Hippocampal formation (tissue), 2 donors: ENCODE results near the gene LIPA.

Experiments
- DNase-seq, 2 donors: peaks; one replicate each; lab custom pipeline; 2025; lab: John Stamatoyannopoulos, UW

LIPA gene

GRCh38 chr10:89240519-89240918 is 11.1 kb downstream of the LIPA start:
- DNase-seq, result no peak

DNA sequence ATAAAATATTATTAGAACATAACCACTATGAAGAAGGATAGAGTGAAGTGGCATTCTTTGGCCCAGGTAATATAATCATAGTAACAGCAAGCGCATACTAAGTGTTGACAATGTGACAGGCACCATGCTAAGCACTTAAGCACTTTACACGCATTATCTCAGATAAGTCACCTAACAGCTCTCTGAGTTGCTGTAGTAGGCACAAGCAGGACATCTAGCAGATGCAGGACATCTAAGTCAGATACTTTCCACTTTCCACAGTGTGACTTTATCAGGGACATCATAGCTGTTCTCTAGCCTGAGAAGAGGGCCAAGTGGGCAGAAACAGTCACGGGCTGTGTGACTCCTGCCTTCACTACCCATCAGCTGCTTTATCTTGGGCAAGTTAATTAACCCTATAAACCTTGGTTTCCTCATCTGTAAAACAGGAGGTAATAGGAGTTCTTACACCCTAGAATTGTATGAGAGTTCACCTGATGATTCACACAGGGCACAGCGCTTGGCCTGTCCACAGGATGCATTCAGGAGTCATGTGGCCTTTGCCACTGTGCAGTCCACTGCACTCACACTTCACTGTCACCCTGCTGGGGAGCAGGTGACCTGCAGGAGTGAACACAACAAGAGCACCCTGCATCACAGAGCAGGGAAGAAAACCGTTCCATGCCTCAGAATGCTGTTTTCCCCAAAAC is 12.5 kb downstream of the LIPA start:
- DNase-seq, result no peak

DNA sequence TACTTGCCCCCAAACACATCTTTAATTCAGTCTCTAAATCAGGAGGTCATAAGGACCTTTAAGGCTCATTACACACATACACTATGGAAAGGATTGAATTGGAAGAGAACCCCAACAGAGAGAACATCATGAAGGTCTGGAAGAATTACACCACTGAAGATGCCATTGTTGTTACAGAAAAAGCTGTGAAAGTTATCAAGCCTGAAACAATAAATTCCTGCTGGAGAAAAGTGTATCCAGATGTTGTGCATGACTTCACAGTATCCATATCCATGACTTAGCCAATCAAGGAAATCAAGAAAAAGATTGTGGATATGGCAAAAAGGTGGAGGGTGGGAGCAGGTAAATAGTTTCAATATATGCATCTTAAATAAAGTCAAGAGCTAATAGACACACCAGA is 13.7 kb downstream of the LIPA start:
- DNase-seq, result no peak

- no peak for DNase-seq
Measured at GRCh38 chr10:89236226-89236797, 15.3 kb downstream of the LIPA start.

DNA sequence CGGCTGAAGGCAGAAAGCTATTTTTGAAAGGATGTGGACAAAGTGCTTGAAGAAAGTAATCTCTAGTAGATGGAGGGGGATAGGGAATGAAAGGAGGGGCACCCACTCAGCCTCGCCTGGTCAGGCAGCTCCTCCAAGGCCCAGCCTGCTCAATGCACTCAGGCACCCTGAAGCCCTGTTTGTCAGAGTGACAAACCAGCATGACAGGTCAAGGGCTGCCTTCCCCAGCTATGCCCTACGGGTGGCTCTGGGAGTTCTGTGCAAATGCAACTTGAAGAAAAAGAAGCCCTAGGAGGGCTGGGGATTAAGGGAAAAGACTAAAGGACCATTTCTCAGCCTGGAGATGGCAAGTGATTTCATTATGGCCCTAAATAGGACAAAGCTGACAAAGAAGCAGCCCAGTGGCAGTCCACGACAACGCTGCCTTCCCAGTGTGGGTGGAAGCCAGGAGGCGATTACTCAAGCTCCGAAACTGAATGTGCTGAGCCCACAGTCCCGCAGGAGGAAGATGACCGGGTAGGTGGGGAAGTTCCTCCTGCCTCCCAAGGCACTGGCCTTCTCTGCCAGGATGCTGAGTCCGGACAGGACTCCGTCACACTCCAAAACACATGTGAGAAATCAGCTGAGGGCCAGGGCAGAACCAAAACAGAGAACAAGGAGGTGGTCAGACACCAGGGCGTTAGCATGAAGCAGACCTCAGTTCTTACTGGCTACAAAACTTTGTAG is 16.3 kb downstream of the LIPA start:
- peak; percentile 42 to 60 for DNase-seq

- peak in 1 of 2 donors; percentile 87 for DNase-seq
Measured at GRCh38 chr10:89233033-89233432, 18.5 kb downstream of the LIPA start.

- no peak for DNase-seq
Measured at GRCh38 chr10:89228962-89229361, 22.6 kb downstream of the LIPA start.

- no peak for DNase-seq
Measured at GRCh38 chr10:89228146-89228545, 23.4 kb downstream of the LIPA start.

DNA sequence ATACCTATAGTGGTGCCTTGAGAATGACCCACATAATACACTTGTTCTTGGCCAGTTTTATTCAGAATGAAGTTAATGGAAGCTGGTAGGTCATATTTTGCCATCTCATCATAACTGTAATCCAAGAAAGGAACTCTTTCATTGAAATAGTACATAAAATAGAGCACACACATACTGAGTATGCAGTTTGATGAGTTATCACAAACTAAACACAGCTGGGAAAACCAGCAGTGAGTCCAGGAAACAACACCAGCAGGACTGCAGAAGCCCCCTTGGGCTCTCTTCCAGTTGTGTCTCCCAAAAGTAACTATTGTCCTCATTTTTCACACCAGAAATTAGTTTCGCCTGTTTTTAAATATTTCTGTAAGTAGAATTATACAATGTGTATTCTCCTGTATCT is 24.7 kb downstream of the LIPA start:
- no peak for DNase-seq

DNA sequence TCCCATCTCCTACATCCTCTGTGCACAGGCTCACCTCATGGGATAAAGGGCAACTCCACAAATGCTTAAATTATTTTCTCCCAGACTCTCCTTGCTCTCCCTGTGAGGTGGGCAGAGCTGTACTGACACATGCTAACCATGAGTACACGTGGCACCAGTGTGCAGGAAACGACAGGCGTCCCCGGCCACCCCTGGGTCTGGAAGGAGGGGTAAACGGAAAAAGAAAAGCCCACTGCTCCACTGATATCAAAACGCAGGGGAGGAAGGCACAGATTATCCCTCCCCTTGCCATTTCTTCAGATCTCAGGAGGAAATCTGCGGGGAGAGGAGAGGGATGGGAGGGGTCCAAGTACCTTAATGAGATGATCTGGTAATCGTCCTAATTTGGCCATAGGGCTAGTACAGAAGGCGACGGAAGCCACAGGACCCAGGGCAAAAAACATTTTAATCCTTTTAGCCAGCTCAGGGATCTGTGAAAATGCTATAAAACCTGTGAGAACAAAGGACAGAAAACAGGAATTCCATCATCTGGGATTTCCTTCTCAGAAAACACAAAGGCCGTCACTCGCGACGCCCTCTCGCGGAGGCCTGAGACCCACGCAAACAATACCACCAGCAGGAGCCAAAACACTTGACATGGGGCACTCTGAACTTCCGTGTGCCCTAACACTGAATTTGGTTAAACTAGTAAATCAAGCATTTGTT is 26.7 kb downstream of the LIPA start:
- DNase-seq, result peak in 1 of 2 donors; percentile 42

- no peak for DNase-seq
Measured at GRCh38 chr10:89221919-89222318, 29.7 kb downstream of the LIPA start.

GRCh38 chr10:89219513-89220218 is 31.9 kb downstream of the LIPA start:
- peak; percentile 50 to 69 for DNase-seq

- peak; percentile 52 to 86 for DNase-seq
Measured at GRCh38 chr10:89217057-89217990, 34.3 kb downstream of the LIPA start.

DNA sequence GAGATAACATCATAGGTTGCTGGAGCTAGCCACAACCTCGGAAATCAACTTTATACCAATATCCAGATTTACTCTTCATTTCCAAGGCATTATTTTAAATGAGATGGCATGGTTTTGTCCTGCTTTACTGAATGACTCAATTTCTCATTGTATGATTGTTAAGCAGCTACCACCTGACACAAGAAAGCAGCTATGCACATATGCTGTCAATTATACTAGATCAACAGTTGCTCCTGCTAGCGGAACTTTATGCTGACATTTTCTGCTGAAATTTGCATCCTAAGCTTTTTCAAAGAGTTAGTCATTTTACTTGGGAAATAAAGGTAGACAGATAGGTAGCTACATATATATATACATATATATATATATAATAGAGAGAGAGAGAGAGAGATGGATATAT is 35.5 kb downstream of the LIPA start:
- no peak for DNase-seq

- peak in 1 of 2 donors; percentile 87 for DNase-seq
Measured at GRCh38 chr10:89215511-89215910, 36.1 kb downstream of the LIPA start.

DNA sequence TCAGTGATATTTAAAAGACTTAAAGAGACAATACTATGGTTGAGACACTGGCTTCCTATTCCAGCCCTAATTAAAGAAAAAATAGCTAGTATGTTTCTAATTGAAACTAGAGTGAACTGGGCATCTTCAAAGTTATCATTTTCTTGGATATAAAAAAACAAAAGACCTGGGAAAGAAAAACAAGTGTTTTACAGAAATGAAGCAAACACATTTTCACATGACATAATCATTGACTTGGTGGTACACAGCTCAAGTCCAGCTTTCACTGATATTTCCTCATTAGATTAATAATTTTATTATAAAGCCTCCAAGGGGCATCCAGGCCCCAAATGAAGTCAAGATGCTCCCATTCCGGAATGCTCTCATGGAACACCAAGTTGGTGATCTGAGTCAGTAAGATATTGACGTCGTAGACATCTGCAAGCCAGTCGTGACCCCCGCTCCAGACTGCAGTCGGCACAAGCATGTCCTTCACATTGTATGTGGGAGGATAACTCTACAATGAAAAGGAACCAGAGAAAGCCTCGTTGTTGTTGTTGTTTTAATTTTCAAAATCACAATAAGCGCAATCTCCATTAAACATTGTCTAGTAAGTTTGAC is 36.9 kb downstream of the LIPA start:
- no peak for DNase-seq

- DNase-seq, result peak in 1 of 2 donors; percentile 70
Measured at GRCh38 chr10:89213191-89213808, 38.3 kb downstream of the LIPA start.

- no peak for DNase-seq
Measured at GRCh38 chr10:89210794-89211425, 40.7 kb downstream of the LIPA start.

DNA sequence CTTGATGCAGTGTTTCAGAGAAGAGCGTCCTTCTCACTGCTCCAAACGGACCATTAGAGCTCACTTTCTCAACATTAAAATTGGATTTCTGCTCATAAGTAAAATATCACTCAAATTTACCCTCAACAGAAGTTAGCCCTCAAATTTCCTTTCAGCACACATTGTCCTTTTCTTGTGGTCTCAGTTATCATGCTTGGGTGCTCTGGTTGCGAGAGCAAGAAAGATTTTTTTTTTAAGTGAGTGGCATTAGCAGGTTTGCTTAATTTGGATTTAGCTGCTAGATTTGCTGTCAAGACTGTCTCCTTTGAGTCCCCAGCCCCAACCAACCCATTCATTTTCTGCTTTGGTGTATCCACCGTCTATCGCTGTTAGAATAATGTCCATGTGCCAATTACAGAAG is 41.9 kb downstream of the LIPA start:
- no peak for DNase-seq
